Loucy (cell line): ENCODE measurements around the gene MYH7B.

ENCODE experiments used
- H2AFZ ChIP-seq: fragments of 200-600 bp; sonication (generic); 2 replicates; pipeline ENCODE4 v1.6.0; 2016; ENCODE audit warnings: antibody characterized with exemption, mild to moderate bottlenecking, low read length, moderate library complexity
- H3F3A ChIP-seq: fragments of 200-600 bp; 2 replicates; pipeline ENCODE4 v1.6.0; 2016; ENCODE audit warnings: antibody characterized with exemption, low read depth, mild to moderate bottlenecking
- H3K27me3 ChIP-seq: fragments of 200-600 bp; sonication (generic); 2 replicates; pipeline ENCODE4 v1.6.1; 2014; ENCODE audit warnings: low read length, mild to moderate bottlenecking; ENCODE audit not compliant: insufficient read depth, poor library complexity, severe bottlenecking
- H3K36me3 ChIP-seq: fragments of 200-600 bp; sonication (generic); 2 replicates; pipeline ENCODE4 v1.6.1; 2016; ENCODE audit warnings: low read length; ENCODE audit not compliant: insufficient read depth
- H3K4me1 ChIP-seq: fragments of 200-600 bp; sonication (generic); 2 replicates; pipeline ENCODE4 v1.5.1; 2014; ENCODE audit warnings: low read length, mild to moderate bottlenecking; ENCODE audit not compliant: insufficient read depth, poor library complexity, severe bottlenecking
- H3K4me2 ChIP-seq: fragments of 200-600 bp; sonication (generic); 2 replicates; pipeline ENCODE4 v1.6.0; 2014; ENCODE audit warnings: antibody characterized with exemption, low read length, low read depth, mild to moderate bottlenecking; ENCODE audit not compliant: poor library complexity, severe bottlenecking
- H3K4me3 ChIP-seq: fragments of 200-600 bp; sonication (generic); 2 replicates; pipeline ENCODE4 v1.5.1; 2014; ENCODE audit warnings: low read length, mild to moderate bottlenecking, mixed read lengths; ENCODE audit not compliant: poor library complexity, severe bottlenecking
- H3K79me2 ChIP-seq: fragments of 200-600 bp; sonication (generic); 2 replicates; pipeline ENCODE4 v1.6.1; 2014; ENCODE audit warnings: low read length; ENCODE audit not compliant: insufficient read depth
- H3K9ac ChIP-seq: fragments of 200-600 bp; sonication (generic); 2 replicates; pipeline ENCODE4 v1.6.0; 2014; ENCODE audit warnings: mild to moderate bottlenecking, low read depth, low read length, moderate library complexity; ENCODE audit not compliant: poor library complexity, severe bottlenecking
- H3K9me2 ChIP-seq: fragments of 200-600 bp; sonication (generic); replicated peaks from 2 replicates; pipeline ENCODE4 v1.6.1; 2016; ENCODE audit warnings: low read depth, low read length, mixed read lengths
- H3K9me3 ChIP-seq: fragments of 200-600 bp; sonication (generic); 2 replicates; pipeline ENCODE4 v1.6.1; 2014; ENCODE audit warnings: mild to moderate bottlenecking, antibody characterized with exemption, low read length, low read depth; ENCODE audit not compliant: insufficient read depth
- H4K20me1 ChIP-seq: fragments of 200-600 bp; sonication (generic); 2 replicates; pipeline ENCODE4 v1.6.0; 2014; ENCODE audit warnings: antibody characterized with exemption, low read length, mild to moderate bottlenecking; ENCODE audit not compliant: insufficient read depth, poor library complexity, severe bottlenecking
- EZH2phosphoT487 ChIP-seq: fragments of 200-600 bp; IDR thresholded peaks from 2 replicates; pipeline ENCODE4 v1.6.1; 2018; ENCODE audit warnings: antibody characterized with exemption, mild to moderate bottlenecking, moderate library complexity, borderline replicate concordance
- TF ChIP-seq, protein P1 (sequence below): fragments of 200-600 bp; sonication (generic); conservative IDR thresholded peaks from 2 replicates; pipeline ENCODE4 v1.5.1; 2014; ENCODE audit warnings: mild to moderate bottlenecking, antibody characterized with exemption, low read length

Gene MYH7B

DNA sequence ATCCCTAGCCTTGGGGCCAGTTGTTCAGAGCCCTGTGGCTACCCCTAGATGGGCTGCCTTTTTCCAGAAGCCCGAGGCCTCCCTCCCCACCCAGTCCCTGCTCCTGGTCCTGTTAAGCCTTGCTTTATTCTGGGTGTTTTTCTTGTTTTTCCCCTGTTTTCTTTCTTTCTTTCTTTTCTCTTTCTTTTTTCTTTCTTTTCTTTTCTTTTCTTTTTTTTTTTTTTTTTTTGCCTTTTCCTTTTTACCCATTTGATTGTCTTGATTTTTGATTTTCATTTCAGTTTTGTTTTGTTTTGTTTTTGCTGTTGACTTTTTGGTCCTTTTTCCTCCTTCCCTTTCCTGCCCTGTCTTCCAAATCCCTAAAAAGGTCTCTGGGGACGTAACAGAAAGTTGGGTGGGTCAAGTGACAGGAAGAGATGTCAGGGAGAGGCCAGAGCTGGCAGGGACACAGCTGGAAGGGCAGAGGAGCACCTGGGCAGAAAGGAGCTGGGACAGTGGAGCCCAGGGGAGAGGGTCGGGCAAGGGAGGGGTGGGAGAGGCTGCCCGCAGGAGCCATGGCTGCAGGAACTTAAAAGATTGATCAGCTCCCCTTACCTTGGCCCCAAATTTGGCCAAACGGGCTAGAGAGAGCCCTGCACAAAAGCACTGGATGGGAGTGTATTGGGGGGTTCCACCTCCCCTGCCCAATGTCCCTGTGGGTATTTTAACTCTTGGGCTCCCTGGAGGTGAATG is 27.6 kb downstream of the MYH7B start:
- H3K9me2 ChIP-seq, result no peaks in the 10 kb centered on the region
- no peaks in the 10 kb centered on the region for H3K36me3 ChIP-seq
- no peaks in the 10 kb centered on the region for H3K9me3 ChIP-seq
- no peak overlapping the region for H3K4me3 ChIP-seq
- H3K79me2 ChIP-seq, result no peaks in the 10 kb centered on the region
- no peak overlapping the region for H3K9ac ChIP-seq
- H4K20me1 ChIP-seq, result no peaks in the 10 kb centered on the region
- no peaks in the 10 kb centered on the region for H3K4me1 ChIP-seq
- H2AFZ ChIP-seq, result no peak overlapping the region
- no peak for TF ChIP-seq EZH2phosphoT487
- TF ChIP-seq, protein P1, sequence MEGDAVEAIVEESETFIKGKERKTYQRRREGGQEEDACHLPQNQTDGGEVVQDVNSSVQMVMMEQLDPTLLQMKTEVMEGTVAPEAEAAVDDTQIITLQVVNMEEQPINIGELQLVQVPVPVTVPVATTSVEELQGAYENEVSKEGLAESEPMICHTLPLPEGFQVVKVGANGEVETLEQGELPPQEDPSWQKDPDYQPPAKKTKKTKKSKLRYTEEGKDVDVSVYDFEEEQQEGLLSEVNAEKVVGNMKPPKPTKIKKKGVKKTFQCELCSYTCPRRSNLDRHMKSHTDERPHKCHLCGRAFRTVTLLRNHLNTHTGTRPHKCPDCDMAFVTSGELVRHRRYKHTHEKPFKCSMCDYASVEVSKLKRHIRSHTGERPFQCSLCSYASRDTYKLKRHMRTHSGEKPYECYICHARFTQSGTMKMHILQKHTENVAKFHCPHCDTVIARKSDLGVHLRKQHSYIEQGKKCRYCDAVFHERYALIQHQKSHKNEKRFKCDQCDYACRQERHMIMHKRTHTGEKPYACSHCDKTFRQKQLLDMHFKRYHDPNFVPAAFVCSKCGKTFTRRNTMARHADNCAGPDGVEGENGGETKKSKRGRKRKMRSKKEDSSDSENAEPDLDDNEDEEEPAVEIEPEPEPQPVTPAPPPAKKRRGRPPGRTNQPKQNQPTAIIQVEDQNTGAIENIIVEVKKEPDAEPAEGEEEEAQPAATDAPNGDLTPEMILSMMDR, result no peak
- H3K27me3 ChIP-seq, result no peaks in the 10 kb centered on the region
- H3K4me2 ChIP-seq, result no peak overlapping the region
- H3F3A ChIP-seq, result no peaks in the 10 kb centered on the region

DNA sequence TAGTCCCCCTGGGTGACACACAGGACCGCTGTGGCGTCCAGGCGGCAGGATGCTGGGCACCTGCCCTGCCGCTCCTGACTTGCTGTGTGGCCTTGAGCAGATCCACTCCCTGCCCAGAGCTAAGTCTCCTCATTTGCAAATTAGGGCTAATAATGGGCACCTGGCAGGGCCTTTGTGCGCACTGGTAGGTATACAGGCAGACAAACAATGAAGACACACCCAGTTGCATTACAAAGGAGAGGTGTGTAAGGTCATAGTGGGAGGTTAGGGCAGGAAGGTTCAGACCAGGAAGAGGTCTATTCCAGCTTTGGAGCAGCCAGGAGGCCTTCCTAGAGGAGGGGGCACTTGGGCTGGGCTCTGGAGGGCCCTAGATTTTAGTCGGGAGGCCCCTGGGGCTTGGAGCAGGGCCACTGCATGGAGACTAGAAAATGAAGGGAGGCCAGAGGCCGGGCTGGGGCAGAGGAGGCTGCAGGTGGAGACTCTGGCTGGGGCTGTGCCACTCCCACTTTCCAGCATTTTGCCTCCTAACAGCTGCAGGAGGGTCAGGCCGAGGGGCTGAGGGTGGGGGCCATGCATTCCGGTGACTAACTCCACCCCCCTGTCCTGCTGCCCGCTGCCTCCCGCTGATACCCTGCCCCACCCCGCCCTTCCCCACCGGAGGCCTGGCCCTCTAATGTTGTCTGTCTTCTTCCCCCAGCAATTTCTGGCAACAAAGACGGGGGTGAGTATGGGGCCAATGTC is 28.5 kb downstream of the MYH7B start:
- H3K27me3 ChIP-seq, result no peaks in the 10 kb centered on the region
- no peaks in the 10 kb centered on the region for H3F3A ChIP-seq
- H3K4me3 ChIP-seq, result no peak overlapping the region
- H3K9me2 ChIP-seq, result no peaks in the 10 kb centered on the region
- H3K36me3 ChIP-seq, result no peaks in the 10 kb centered on the region
- H3K4me2 ChIP-seq, result no peak overlapping the region
- no peaks in the 10 kb centered on the region for H4K20me1 ChIP-seq
- no peaks in the 10 kb centered on the region for H3K4me1 ChIP-seq
- H3K79me2 ChIP-seq, result no peaks in the 10 kb centered on the region
- TF ChIP-seq, protein P1, result no peak
- TF ChIP-seq EZH2phosphoT487, result no peak
- H3K9me3 ChIP-seq, result no peaks in the 10 kb centered on the region
- H2AFZ ChIP-seq, result no peak overlapping the region
- H3K9ac ChIP-seq, result no peak overlapping the region

DNA sequence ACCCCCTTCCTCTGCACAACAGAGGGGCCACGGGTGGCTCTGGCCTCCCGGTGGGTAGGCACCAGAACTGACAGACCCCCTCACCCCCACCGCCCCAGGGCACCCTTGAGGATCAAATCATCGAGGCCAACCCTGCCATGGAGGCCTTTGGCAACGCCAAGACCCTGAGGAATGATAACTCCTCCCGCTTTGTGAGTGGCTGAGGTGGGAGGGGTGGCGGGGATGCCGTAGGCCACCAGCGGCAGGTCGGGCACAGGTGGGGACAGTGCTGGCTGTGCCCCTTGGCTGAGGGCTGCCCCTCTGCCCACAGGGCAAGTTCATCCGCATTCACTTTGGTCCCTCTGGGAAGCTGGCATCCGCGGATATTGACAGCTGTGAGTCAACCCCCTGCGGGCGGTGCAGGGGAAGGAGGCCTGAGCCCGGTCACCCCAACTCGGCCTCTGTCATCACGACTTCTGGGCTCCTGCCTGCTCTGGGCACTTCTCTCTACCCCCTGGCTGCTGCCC is 29.1 kb downstream of the MYH7B start:
- Histone ChIP-seq H3K9me3 (no peaks in the 10 kb centered on the region), H4K20me1 (no peaks in the 10 kb centered on the region), H3K27me3 (no peaks in the 10 kb centered on the region), H3K4me2 (no peak overlapping the region), H2AFZ (no peak overlapping the region), H3K4me3 (no peak overlapping the region), H3K9ac (no peak overlapping the region), H3K9me2 (no peaks in the 10 kb centered on the region), H3F3A (no peaks in the 10 kb centered on the region), H3K36me3 (no peaks in the 10 kb centered on the region), H3K4me1 (no peaks in the 10 kb centered on the region), H3K79me2 (no peaks in the 10 kb centered on the region)
- TF ChIP-seq EZH2phosphoT487, result no peak
- TF ChIP-seq, protein P1, result no peak
